Medulla oblongata (tissue), 1 donor: ENCODE data around the gene SLC15A2.
"Not testable (repeated sequence)": the region's sequence is repeated elsewhere in the genome, so short reads cannot be mapped to it uniquely, and the experiment has no call there.

Source experiments
- DNase-seq: peaks from one replicate; pipeline ENCODE4 v3.0.0-alpha.2; 2015; ENCODE audit errors: extremely low spot score

SLC15A2 gene, protein sequence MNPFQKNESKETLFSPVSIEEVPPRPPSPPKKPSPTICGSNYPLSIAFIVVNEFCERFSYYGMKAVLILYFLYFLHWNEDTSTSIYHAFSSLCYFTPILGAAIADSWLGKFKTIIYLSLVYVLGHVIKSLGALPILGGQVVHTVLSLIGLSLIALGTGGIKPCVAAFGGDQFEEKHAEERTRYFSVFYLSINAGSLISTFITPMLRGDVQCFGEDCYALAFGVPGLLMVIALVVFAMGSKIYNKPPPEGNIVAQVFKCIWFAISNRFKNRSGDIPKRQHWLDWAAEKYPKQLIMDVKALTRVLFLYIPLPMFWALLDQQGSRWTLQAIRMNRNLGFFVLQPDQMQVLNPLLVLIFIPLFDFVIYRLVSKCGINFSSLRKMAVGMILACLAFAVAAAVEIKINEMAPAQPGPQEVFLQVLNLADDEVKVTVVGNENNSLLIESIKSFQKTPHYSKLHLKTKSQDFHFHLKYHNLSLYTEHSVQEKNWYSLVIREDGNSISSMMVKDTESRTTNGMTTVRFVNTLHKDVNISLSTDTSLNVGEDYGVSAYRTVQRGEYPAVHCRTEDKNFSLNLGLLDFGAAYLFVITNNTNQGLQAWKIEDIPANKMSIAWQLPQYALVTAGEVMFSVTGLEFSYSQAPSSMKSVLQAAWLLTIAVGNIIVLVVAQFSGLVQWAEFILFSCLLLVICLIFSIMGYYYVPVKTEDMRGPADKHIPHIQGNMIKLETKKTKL

DNA sequence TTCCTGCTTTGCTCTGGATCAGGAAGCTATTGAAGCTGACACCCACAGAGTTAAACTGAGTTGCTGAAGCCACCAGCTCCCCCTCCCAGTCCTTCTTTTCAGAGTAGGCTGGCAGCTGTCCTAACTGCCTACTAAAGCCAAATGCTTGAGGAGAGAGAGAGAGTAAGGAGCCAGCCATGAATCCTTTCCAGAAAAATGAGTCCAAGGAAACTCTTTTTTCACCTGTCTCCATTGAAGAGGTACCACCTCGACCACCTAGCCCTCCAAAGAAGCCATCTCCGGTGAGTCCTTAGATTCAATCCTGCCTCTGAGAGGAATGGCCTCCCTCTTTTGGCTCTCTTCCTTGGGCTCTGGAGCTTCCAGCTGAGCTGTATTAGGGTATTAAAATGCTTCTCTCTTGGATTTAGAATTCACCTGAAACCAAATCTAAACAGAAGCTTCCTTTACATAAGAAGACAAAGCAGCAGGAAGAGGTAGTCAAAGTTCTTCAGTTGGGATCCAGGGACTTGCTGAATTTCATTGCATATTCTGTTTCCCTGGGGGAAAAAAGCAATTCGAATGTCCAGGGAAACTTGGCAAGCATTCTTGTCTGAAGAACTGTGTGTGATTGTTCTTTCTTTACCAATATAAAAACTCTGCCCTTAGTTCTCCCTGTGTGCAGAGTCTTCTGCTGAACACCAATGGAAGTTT is at the start of gene SLC15A2:
Gene SLC15A2 (plus strand): TSS at position 101 of the 690 bp plus-strand sequence. CDS start 76 bp downstream, at position 177.
- peak; percentile 78 for DNase-seq

DNA sequence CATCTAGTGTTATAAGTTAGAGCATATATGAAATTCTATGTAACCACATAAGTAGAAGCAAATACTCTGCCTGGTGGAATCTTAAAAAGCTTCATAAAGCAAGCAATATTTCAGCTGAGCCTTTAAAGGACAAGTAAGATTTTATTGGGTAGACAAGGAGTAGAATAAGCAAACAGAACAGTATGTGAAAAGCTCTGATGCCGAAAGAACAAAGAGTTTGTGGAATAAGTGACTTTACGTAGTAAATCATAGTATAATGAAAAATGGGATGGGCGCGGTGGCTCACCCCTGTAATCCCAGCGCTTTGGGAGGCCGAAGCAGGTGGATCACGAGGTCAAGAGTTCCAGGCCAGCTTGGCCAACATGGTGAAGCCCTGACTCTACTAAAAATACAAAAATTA is 49.3 kb upstream of the SLC15A2 start:
- no peak for DNase-seq

- DNase-seq: no peak
Measured at GRCh38 chr3:121852256-121852655, 41.9 kb upstream of the SLC15A2 start.

GRCh38 chr3:121855555-121855954 is 38.6 kb upstream of the SLC15A2 start:
- no peak for DNase-seq

GRCh38 chr3:121857778-121858177 is 36.4 kb upstream of the SLC15A2 start:
- not testable (repeated sequence) for DNase-seq

- DNase-seq: not testable (repeated sequence)
Measured at GRCh38 chr3:121863247-121863646, 31.0 kb upstream of the SLC15A2 start.

DNA sequence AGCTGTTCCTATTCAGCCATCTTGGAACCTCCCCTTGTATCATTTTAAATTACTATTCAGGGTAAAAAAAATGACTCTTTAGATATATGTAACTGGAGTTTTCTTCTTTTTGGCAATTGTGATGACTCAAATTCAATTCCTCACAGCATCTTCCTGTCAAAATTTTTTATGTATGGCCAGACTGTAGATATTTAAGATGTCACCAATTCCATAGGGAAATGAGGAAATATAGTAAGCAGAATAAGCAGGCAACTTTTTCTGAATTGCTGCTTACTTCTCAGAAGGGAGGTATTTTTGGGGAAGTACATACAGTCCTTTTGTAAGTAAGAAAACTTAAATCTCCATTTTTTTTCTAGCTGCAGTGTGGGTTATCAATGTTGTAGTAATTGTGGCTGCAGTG is 30.4 kb upstream of the SLC15A2 start:
- DNase-seq: no peak

DNA sequence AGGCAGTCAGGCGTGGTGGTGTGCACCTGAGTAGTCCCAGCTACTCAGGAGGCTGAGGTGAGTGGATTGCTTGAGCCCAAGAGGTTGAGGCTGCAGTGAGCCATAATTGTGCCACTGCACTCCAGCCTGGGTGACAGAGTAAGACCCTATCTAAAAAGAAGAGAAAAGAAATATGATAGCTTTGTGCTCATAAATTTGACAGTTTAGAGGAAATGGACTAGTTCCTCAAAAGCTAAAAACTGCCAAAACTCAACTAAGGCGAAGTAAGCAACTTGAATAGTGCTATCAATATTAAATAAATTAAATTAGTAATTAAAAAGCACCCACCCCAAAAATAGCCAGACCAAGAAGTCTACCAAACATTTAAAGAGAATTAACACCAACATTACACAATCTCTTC is 24.5 kb upstream of the SLC15A2 start:
- DNase-seq: no peak

- no peak for DNase-seq
Measured at GRCh38 chr3:121870717-121871116, 23.5 kb upstream of the SLC15A2 start.

DNA sequence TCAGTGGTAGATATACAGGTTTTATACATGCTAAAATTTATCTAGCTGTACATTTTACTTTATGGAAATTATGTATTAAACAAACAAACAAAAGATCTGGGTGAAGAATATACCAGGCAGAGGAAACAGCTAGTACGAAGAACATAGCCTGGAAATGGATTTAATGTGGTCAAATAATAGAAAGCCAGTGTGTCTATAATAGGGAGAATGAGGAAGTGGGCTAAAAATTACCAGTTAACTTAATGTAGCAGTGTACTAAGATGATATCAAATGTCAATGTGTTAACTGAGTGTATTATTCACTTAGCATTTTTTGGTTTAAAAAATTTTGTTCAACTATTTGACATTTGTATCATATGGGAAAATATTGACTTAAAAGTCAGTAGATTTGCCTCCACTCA is 22.8 kb upstream of the SLC15A2 start:
- DNase-seq: no peak

DNA sequence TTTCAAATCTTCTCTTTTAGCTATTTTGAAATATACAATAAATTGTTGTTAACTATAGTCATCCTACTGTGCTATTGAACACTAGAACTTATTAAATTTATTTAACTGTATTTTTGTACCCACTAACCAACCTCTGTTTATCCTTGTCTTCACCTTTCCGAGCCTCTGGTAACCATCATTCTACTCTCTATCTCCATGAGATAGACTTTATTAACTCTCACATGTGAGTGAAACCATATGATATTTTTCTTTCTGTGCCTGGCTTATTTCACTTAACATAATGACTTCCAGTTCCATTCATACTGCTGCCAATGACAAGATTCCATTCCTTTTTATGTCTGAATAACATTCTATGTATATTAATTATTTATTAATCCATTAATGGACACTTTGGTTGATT is 15.8 kb upstream of the SLC15A2 start:
- no peak for DNase-seq

DNA sequence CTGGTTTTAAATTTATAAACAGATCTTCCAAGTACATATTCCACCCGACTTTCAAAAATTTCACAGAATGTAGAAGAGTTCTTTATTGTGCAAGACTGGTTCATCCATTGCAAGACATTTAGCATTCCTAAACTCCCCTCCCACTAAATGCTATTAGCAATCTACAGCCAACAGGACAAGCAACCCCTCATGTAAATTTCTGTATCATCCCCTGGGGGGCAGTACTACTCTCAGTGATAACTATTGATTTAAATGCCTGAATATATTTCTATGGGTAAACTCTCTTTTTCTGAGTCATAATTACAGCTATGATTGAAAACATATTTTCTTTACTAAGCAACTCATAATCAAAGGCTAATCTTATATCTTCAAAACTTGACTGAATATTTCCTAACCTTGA is 10.7 kb upstream of the SLC15A2 start:
- peak; percentile 25 for DNase-seq

DNA sequence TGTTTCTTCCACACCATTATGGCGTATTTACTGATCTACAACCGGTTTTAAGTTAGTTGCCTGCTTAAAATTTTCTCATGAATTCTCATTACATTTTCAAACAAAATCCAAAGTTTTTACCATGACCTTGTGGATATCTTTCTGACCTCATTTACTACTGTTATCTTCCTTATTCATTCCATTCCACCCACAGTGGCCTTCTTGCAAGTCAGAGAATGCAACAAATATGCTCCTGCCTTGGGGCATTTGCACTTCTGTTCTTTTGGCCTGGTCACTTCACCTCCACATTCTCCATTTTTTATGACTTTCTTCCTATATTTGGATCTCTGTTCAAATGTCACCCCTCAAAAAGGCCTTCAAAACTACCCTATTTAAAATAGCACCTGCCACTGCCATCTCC is 8.8 kb upstream of the SLC15A2 start:
- no peak for DNase-seq

DNA sequence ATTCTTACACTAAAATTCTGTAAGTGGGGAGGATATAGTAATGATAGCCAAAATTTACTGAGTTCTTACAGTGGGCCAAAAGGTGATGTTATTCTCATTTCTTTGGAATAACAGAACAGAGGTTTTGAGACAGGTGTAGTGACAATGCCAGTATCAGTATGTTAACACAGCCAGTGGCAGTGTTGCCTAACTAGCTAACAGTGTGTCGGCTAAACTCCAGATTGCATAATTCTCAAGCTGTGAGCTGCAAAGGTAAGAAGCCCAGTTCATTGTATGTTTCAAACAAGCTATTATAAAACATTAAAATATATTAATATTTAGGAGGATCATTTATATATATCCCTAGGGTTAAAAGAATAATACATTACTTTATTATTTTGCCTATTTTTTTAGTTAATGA is 920 bp downstream of the SLC15A2 start:
- DNase-seq: no peak

- DNase-seq: no peak
Measured at GRCh38 chr3:121895736-121896135, 1.5 kb downstream of the SLC15A2 start.

- no peak for DNase-seq
Measured at GRCh38 chr3:121896823-121897222, 2.6 kb downstream of the SLC15A2 start.

DNA sequence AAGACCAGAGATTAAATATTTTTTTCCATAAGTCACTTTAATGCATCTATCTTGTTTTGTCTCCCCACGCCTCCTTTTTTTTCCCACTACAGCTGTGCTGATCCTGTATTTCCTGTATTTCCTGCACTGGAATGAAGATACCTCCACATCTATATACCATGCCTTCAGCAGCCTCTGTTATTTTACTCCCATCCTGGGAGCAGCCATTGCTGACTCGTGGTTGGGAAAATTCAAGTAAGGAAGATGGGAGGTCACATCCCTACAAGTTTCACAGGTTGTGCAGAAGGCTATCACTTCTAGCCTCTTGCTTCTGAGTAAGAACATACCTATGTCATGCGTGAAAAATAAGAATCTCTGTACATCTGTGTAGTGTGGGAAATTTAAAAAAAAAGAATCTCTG is 3.1 kb downstream of the SLC15A2 start:
- DNase-seq: no peak

DNA sequence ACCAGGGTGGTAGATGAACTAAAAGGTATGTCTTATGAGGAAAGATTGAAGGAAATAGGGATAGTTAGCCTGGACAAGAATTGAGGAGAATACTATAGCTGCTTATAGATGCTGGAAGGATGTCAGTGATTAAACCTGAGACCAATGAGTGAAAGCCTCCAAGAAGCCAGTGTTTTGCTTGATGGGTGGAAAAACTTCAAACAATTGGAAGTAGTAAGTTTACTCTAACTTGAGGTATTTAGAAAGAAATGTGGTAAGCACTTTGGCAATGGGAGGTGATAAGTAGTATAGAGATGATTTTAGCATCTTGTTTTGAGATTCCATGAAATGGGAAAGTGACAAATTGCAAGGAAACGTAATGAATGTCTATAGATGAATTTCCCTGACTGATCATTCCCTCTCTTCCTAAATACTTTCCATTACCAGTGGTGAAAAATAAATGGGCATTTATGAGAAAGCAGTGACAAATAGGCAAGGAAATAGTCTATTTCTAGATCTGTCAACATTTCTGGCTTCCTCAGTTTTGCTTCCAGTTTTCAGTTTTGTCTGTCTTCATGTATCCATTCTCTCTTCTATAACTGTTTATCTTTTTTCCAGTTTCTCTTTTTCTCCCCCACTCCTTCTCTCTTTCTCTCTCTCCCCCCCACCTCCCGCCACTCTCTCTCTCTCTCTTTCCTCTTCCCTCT is 19.2 kb downstream of the SLC15A2 start:
- peak; percentile 24 for DNase-seq

DNA sequence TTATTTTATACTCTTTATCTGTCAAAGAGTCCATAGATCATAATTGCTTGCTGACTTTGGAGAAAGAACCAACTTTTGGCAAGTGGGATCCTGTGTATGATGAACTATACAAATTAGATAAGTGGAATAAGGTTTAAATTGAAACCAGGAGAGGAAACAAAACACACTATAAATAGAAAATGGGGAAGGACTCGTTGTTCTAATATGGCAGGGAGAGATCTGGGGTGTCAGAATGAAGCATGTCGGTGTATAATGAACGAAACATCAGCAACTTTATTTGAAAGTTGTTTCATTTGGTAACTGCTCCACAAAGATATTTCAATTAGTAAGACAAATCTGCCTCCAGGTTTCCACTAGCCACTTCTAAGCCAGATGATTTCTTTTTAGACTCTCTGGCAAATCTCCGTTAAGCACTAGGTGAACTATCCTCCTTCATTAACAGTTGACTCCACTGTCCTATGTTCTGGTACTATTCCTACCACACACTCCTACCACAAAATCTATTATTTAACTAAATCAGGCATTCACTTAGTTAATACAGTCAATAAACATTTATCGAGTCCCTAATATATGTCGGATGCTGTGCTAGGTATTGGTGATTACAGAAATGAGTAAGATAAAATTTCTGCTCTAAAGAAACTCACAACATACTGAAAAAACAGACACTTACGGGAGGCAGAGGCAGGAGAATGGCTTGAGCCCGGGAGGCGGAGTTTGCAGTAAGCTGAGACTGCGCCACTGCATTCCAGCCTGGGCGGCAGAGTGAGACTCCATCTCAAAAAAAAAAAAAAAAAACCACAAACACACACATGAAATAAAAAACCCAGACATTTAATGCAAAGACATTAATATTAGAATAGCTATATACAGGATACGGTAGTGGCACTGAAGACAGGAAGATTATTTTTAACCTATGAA is 20.1 kb downstream of the SLC15A2 start:
- peak; percentile 45 for DNase-seq

DNA sequence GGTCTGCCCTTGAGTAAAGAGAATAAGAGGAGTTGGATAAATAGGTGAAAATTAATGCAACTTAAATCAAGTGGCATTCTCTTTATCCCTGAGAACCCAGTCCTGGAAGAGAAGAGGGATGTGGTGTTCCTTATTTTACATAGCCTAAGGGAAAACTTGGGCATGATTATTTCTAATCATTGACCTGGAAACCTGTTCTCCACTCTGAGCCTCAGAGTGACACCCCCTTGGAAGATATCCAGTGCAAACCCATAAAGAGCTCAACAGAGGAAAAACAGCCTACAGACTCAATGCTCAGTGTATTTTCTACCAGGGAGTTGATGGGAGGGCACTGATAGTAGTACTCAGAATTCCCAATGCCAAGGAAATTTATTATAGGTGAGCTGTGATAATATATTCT is 22.0 kb downstream of the SLC15A2 start:
- peak; percentile 21 for DNase-seq
